Fibroblast of skin of scalp (primary cell): ENCODE results near the gene NPL.
A peak's percentile ranks its signal among the peaks of the same experiment; 100 is the strongest.

Source experiments
- DNase-seq: peaks from one replicate; pipeline ENCODE4 v3.0.0-alpha.2; 2013

NPL gene

DNA sequence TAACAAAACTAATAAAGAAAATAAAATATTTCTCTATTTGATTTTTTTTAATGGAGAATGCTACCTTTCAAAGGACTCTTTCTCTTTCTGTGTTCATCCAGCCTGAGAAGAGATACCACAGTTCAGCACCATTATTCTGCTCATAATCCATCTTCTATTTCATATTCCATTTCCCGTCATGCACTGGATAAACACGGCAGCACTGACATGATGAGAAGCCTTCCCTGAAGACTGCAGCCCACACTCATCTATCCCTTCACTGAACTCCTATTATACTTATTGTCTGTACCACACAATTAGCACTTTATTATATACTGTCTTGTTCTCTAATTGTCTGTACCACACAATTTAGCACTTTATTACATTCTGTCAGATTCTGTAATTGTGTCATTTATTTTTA is 10.7 kb upstream of the NPL start:
- DNase-seq = no peak

DNA sequence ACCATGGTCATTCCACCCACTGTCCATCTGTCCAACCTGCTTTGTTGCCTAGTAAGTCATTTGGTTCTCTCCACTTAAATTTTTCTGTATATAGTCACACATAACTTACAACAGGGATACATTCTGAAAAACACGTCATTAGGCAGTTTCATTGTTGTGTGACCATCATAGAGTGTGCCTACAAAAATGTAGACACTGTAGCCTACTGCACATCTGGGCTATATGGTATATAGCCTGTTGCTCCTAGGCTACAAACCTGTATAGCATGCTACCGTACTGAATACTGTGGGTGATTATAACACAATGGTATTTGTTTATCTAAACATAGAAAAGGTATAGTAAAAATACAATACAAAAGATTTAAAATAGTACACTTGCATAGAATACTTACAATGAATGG is 10.0 kb upstream of the NPL start:
- DNase-seq = no peak

DNA sequence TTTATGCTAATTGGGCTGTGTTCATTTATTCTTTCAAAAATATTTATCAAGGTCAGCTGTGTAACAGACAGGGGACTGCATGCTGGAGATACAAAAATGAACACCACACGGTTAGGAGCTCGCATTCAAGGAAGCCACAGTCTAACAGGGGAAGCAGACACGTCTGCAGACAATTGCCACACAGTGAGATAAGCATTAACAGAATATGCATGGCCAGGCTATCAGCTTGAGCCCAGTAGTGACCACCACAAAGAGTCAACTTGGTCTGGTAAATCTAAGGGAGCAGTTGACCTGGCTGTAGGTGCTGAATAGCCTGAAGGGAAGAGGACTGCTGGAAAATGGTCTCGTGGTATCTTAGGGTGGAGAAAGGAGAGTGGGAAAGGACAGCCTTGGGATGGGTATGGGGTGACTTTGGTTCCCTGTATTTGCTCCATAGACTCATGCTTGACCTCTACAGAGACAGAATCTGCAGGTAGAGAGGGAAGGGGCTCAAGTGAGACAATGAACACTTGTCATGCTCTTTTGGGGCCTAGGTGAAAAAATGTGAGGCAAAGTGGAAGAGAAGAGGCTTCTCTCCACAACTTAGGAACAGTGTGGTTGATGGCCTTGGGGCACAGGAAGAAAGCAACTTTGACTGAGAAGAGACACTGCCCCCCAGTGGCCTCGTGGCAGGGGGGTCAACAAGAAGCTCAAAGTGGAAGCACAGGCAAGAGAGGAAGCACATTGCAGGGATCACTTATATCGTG is 7.6 kb upstream of the NPL start:
- peak; percentile 69 for DNase-seq

DNA sequence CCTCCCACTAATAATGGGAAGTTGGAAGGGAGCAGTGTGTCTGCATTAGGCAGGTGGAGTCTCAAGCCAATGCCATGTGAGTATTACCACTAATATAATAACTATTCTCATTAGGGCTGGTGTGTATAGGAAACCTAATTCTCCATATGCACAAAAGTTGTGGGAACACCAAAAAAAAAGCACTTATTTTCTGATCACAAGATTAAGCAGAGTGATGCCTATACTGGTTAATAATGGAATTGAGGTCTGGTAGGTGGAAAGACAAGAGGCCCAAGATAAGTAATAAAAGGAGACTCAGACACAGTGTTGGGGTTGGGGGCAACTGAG is 7.0 kb upstream of the NPL start:
- DNase-seq = no peak

DNA sequence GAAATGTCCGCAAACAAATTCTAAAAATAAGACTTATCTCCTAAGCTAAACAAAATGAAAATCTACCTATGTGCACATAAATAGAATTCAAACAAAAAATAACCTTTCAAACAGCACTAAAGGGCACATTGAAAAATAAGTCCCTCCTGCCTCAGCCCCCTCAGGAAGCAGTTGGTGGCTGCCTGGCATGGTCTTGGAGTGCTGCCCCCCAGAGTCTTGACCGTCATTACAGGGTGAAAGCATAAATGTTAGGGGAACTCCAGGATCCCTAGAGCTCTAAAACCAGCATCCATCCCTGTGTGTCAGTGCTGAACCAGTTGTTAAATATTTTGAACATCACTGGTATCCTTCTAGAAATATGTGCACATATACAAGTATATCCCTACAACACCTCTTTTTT is 6.5 kb upstream of the NPL start:
- no peak for DNase-seq

DNA sequence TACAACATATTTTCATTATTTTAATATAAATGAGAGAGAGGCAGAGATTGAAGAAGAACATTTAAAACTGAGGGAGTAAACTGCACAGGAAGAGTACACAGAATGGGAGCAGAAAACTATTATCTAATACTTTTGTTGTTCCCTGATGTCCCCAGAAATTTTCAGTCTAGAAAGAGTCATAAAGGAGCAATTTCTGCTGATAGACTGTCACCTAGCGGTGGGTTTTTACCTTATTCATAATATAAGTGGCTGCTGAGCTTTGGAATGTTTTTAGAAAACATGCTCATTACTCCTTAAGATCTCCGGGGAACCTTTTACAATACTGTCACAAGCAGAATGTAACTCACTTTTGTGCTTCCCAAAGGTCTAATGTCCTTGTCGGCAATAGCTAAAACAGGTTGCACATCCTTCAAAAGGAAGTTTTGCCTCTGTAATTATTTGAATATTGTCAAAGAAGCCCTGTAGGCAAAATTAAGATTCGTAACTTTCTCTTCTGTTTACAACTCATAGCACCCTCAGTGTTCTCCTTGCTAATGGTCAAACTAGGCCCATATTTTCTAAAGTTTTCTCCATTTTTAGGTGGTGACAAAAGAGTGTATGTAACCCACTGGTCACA is 4.9 kb upstream of the NPL start:
- peak; percentile 55 for DNase-seq

DNA sequence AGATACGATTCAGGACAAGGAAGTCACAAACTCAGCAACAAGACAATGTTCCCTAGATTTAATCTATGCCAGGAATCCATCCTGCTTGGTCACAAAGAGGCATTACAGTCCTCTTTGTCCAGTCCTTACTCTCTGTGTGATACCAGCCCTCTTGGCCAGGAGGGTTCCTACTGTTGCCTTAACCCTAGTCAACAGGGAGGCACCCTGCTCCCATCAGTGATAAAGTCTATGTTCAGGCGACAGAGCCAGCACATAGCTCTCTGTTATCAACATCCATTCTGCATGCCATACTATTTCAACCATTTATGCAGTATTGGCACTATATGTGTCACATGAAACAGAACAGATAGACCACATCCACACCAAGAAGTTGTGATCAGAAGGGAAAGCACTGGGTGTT is 4.4 kb upstream of the NPL start:
- DNase-seq = no peak

DNA sequence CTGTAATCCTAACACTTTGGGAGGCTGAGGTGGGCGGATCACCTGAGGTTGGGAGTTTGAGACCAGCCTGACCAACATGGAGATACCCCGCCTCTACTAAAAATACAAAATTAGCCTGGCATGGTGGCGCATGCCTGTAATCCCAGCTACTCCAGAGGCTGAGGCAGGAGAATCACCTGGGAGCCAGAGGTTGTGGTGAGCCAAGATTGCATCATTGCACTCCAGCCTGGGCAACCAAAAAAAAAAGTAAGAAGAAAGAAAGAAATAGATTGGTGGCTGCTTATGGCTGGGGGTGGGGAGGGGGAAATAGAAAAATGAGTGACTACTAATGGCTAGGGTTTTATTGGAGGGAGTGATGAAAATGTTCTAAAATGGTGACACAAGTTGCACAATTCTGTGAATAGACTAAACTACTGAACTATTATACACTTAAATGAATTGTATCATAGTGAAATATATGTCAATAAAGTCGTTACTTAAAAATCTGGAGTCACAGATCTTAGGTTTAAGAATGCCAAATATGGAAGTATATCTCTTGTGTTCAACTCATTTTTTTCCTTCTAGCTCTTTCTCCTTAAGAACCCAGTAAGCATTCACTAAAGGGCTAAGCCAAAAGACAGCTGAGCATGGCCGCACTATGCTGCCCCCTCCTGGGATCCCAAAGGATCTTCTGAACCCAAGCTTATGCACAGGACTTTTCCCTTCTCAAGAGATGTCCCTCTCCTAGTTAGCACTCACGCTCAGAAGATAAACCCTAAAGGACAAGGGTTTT is 3.2 kb upstream of the NPL start:
- DNase-seq = peak; percentile 68

DNA sequence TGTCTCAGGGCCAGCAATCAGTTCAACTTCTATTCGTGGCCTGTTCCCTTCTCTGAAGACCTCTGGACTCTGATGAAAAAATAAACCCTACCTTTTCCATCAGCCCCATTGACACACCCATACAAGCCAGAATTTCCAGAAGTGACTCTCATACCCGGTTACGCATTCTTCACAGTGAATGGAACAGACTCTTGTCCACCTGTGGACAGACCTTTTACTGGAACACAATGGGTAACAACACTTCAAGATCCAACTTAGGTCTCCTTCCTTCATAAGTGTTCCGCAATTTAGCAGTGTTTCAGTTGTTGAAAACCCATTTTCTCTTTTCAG is 2.6 kb upstream of the NPL start:
- DNase-seq = no peak

DNA sequence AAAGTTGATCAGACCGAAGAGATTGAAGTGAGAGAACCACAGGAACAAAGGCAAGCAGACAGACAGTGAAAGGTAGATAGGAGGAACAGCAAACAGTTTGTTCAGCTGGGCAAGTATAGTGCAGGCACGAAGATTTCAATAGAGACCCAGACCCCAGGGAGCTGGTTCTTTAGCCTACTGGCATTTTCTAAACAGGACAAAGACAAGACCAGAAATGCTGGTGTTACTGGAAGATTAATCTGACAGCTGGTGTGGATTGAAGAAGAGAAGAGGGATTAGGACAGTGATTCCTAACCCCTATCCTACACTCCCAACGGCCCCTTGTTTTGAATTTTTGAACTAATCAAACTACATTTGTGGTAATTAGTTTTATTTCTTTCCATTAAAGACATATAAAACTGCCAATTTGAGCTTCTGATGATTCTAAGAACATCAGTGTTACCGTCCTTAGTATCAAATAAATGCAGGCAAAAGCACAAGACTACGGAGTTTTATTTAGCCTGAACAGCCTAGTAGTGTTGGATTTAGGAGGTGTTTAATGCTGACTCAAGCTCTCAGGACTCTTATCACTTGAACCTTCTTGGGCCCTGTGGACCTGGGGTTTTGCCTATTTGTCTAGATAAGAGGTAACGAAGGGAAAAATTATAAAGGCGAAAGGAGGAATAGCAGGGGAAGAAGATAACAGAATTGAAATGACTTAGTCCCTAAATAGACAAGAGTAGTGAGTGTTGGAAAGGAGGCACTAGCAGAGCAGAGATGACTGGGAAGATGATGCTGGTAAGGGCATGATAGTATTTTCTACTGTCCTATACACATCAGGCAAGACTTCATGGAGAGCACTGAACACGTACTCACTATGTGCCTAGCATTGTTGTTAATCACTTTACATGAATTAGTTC is 2.0 kb downstream of the NPL start:
- no peak for DNase-seq

DNA sequence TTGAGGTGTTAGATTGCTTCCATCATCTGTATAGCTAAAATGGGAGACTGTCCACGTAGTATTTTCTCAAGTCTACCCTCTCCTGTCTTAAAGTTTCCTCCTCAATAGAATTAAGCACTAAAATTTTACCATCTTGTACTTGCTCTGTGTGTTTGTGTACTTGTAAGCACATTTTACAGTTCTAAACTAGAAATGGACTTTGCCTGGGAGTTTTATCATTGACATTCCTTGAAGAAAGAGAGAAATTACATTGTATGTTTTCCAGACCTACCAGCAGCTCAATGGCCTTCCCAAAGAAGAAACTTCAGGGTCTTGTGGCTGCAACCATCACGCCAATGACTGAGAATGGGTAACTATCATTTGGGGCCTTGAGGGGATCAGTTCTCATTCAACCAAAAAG is 4.5 kb downstream of the NPL start:
- DNase-seq = no peak

DNA sequence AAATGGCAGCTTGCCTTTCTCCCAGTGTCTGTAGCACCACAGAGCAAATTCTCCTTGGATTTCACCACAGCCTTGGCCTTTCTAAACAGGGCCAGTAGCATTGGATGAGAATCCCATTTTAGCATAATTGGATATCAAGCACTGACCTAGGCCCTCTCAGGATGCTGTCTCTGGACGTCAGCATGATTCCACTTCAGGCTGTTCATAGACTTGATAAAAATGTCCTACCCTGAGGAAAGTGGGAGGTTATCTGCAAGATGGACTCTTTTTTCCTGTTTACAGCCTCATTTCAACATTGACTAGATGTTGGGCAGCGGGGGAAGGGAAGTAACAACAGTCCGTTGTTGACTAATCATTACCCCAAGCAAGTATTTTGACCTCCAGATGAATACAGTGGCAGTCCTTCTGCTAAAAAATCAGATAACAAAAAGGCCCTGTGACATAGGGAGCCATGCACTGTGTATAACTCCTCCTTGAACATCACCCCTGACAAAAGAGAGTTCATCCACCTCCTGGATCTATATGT is 5.2 kb downstream of the NPL start:
- DNase-seq = no peak

DNA sequence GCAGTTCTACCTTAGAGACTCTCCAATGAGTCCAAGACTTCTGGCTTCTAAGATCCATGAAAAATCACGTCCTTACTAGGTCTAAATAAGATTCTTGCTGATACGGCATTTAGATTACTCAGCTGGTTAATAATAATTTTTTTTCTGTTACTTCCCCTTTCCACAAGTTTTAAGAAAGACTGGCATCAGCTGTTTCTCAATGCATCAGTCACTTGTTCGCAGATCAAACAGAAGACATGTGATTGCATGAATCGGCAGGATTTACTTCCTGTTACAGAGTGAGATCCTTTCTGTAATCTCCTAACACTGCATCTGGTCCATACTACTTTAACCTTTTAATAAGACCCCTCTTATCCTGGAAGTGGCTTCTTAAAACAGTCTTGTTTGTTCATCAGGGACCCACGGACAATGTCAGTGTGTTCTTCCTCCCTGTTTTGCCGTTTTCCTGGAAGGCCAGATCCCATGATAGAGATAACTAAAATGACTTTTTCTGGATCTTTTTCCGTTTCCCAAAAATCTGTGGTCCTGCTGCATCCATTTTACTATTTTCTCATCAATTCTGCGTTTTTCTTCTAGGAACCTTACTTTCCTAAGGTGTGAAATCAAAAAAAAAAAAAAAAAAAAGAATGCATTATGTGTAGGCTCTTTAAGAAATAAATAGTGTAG is 6.1 kb downstream of the NPL start:
- DNase-seq = no peak

DNA sequence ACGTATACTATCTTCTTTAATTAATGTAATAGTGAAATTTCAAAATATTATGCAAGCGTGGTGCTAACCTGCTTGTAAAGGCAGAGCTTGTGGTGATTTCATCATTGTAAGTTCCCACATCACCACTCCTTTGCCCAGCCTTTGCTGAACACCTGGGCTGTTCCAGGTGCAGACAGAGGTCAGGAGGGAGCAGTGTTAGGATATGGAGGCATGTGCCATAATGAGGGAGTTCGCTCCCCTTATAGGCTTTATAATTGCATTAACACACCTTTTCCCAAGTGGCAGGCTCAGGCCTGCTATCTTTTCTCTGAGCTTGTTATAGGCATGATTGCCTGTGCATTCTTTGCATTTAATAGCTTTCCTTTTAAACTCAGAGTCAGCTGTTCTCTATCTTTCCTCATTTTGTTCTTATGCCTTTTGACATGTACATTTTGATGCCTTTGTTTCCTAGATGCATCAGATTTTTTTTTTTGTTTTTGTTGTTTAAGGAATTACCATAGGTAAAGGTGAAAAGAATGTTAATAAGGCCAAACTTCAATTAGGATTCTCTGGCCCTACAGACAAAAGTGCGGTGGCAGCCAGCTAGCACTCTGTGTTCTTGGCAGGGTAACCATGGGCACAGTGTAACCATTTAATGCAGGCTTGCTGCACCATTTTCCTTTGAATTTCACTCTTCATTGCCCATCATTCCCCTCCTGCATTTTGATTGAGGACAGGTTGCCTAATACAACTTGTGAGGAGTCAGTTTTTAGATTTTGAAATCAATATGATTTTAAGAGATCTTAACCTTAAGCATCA is 12.6 kb downstream of the NPL start:
- DNase-seq = no peak

DNA sequence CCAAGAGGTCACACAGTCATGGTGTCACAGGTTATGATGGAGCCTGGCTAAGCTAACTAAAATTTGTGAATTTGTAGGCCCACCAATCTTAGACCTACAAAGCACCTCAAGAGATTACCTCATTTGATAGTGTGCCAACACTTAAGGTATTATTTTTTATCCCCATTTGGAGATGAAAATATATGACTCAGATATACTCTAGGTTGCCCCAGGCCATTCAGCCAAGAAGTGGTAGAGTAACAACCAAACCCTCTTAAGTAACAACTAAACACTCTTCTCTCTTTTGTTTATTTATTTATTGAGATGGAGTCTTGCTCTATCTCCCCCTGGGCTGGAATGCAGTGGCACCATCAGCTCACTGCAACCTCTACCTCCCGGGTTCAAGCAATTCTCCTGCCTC is 14.3 kb downstream of the NPL start:
- DNase-seq = no peak

DNA sequence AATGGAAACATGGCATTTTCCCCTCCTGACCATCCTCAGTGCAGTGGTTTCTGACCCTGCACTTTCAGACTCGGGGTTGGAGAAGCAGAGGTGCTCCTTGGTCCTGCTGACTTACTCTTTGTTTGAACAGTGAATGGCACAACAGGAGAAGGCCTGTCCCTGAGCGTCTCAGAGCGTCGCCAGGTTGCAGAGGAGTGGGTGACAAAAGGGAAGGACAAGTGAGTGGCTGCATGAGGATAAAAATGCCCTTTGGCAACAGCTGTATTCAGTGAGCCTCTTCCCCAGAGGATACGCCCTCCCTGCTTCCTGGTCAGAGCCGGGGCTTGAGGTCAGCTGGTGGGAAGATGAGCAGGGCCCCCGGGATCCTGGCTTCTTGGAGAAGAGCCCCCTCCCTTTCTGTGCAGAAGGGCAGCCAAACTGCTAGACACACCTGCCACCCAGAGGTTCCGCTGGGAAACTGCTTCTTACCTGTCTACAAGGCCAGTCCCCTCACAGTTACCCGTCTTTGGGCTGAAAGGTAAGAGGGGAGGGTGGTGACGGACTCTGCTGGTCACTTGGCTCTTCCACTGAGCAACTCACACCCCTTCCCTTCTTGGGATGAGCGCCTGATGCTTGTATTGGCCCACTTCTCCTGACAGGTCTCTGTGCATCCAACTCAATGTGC is 16.6 kb downstream of the NPL start:
- DNase-seq = no peak

DNA sequence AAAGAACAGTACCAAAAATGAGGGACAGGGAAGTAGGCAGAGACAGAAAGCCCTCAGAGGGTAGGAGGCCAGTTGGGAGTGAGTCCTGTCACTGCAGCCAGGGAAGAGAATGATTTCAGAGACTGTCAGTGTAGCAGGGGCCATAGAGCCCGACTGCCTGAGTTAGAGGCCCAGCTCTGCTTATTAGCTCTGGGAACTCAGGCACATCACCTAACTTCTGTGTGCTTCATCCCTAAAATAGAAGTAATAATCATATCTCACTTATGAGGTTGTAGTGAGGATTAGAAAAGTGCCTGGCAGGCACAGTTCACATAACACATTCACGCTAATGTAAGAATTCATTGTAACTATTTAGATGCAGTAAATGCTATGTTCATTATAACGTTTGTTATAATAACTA is 18.3 kb downstream of the NPL start:
- no peak for DNase-seq

DNA sequence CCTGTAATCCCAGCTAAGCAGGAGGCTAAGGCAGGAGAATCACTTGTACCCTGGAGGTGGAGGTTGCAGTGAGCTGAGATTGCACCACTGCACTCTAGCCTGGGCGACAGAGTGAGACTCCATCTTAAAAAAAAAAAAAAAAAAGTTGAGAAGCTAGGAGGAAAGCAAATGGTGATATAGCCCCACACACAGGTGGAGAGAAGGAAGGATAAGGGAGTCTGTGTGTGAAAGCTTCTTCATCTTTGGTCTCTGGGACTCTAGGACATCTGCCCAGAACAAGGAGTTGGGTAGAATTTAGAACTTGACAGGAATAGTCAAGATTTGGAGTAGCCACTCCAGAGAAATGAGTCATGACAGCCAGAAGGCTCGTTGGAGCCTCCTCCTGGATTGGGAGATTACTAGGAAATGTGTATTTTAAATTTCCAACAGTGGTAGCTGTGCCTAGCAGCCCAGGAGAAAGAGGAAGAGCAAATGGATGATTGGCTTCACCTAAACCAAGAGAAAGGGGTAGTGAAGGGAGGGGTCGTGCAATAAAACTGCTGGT is 19.9 kb downstream of the NPL start:
- no peak for DNase-seq

DNA sequence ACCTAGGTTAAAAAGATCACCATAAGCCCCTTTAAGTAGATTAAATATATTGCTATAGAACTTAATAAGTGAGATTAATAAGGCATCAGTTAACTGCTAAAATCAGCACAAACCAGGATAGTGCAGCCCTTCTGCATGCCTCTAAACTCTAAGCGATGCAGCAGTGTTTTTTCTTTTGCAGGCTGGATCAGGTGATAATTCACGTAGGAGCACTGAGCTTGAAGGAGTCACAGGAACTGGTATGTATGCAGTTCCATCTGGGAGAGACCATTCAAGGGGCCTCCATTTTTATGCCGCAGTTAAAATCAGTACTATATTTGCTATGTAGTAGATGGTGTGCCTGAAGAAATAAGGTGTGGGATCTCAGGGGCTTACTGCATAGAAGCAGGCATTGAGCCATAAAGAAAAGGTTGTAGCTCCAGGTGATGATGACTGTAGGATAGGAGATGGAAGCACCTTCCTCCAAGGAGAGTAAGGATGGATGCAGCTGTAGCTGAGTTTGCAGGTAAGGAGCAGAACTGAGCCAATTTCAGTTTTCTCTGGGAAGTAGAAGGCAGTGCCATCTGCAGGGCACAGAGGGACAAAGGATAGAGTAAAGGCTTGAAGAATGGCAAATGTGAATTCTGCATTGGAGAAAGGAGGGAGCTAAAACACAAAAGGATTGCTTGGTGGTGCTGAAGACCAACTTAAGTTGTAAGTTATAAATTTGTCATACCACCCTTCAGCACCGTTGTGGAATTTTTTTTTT is 22.6 kb downstream of the NPL start:
- DNase-seq = no peak

DNA sequence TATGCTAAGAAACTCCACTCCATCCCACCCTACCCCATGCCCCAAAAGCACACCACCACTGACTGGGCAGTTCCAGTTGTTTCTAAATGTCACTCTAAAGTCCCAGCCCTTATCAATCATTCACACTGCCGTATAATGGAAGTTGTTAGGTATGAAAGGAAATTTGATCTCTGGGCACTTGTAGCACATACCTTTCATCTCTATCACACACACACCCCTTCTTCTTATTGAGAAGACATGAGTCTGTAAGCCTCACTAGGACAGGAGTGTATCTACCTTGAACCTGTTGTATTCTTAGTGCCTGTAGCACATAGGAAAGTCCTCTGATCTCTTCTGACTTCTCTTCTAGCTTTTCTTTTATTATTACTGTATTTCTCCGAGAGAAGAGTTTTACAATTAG is 27.3 kb downstream of the NPL start:
- no peak for DNase-seq
